IgD-negative memory B cell (primary cell): ENCODE results near the gene GALNT17. TPM values are rescaled to one million over a fixed set of nuclear protein-coding genes. Genes with fewer than 3 reads are reported as not detected.

Experiments
- H3K27ac Mint-ChIP-seq, 3 donors: one replicate each; pipeline ENCODE4 v1.8.0; 2020 to 2022; ENCODE audit warnings: mild to moderate bottlenecking in 3 of 3, mixed read lengths in 3 of 3, moderate library complexity in 1 of 3
- H3K27me3 Mint-ChIP-seq: one replicate; pipeline ENCODE4 v1.8.0; 2021; ENCODE audit warnings: mixed read lengths
- H3K36me3 Mint-ChIP-seq: one replicate; pipeline ENCODE4 v1.8.0; 2020; ENCODE audit warnings: mild to moderate bottlenecking, mixed read lengths
- H3K4me1 Mint-ChIP-seq, 3 donors: one replicate each; pipeline ENCODE4 v1.8.0; 2020 to 2022; ENCODE audit warnings: mixed read lengths in 3 of 3, mild to moderate bottlenecking in 1 of 3
- H3K4me3 Mint-ChIP-seq, 4 donors: one replicate each; pipeline ENCODE4 v1.8.0; 2020 to 2022; ENCODE audit warnings: mild to moderate bottlenecking in 4 of 4, mixed read lengths in 4 of 4, moderate library complexity in 3 of 4
- H3K9me3 Mint-ChIP-seq, 3 donors: one replicate each; pipeline ENCODE4 v1.8.0; 2020 to 2021; ENCODE audit warnings: mixed read lengths in 3 of 3, mild to moderate bottlenecking in 1 of 3
- polyA plus RNA-seq: library from polyadenylated mRNA; unstranded; fragments of 300-500 nt; fragmentation: Illumina TruSeq; gene quantifications from one replicate; pipeline ENCODE4 v1.2.3, GENCODE V29; 2021

GALNT17 gene
- polyA plus RNA-seq, 1 donor from 2014 or later: not detected

DNA sequence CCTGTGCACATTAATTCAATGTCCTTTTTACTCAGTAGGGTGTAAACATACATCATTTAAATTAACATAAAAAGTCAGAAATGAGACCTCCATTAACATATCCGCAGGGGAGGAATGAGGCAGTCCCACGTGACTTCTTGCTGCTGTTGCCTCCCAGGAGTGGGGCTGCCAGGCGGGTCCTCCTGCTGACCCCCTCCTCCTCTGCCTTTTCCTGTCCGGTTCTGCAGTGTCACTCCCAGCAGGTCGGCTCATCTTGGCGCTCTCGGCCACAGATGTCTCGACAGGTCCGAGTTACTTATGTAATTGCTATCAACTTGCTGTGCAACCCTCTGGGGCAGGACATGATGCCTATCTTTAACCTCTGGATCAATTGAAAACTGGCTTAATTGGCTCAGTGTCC, 329.6 kb downstream of the GALNT17 start:
- Mint-ChIP-seq H3K36me3 (peaks cover 2% of the 10 kb centered on the region), H3K4me1 (peaks cover 0 to 4% (median 0%) of the 10 kb centered on the region in 3 donors), H3K27me3 (no peaks in the 10 kb centered on the region), H3K4me3 (no peak overlapping the region), H3K27ac (no peak overlapping the region), H3K9me3 (peaks cover 4 to 12% (median 7%) of the 10 kb centered on the region in 3 donors)

DNA sequence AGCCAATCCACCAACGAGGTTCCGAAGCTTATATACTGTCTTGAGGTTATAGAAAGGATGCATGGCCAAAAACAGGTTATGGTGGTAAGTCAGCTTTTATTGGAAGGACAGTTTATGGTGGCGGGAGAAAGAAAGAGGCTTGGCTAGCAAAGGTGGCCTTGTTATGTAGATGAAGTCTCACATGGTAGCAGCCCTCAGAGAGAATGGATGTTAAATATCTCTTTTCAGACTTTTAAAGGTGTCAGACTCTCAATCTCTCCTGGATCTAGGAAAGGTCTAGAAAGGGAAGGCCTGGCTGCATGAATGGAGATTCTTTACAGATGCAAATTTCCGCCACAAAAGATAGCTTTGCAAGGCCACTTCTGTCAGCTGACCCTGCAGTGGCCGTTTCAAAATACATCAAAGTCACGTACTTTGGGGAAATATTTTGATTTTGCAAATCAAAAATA, 333.8 kb downstream of the GALNT17 start:
- peaks cover 1 to 18% (median 4%) of the 10 kb centered on the region in 3 donors for H3K9me3 Mint-ChIP-seq
- peaks cover 2% of the 10 kb centered on the region for H3K36me3 Mint-ChIP-seq
- H3K4me3 Mint-ChIP-seq: no peak overlapping the region
- no peak overlapping the region for H3K27ac Mint-ChIP-seq
- H3K27me3 Mint-ChIP-seq: no peaks in the 10 kb centered on the region
- H3K4me1 Mint-ChIP-seq: peaks cover 0 to 4% (median 0%) of the 10 kb centered on the region in 3 donors

DNA sequence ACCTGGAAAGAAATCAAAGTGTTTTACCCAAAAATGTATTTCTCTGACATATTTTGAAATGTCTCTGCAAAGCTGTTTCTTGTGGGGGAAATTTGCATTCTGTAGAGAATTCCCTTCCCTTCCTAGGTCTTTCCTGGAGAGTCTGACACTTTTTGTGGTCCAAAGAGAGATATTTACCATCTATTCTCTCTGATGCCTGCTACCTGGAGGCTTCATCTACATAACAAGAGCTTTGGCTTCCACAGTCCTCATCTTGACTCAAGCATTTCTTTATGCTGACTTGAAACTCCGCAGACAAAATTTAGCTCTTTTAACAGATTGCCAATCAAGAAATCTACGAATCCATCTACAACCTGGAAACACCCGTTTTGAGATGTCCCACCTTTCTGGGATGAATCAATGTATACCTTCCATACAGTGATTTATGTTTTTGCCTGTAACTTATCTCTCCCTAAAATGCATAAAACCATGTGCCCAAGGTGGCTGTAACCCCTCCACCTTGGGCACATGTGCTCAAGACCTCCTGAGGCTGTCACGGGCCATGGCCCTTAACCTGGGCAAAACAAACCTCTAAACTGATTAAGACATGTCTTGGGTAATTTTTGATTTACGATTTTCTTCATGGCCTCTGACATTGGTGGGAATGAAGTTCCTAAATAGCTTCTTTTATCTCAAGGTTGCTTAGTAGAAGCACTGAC, 334.7 kb downstream of the GALNT17 start:
- peaks cover under 1% of the 10 kb centered on the region for H3K36me3 Mint-ChIP-seq
- H3K9me3 Mint-ChIP-seq: peaks cover 1 to 18% (median 4%) of the 10 kb centered on the region in 3 donors
- no peak overlapping the region for H3K27ac Mint-ChIP-seq
- H3K4me3 Mint-ChIP-seq: no peak overlapping the region
- no peaks in the 10 kb centered on the region for H3K27me3 Mint-ChIP-seq
- H3K4me1 Mint-ChIP-seq: peaks cover 0 to 4% (median 0%) of the 10 kb centered on the region in 3 donors

DNA sequence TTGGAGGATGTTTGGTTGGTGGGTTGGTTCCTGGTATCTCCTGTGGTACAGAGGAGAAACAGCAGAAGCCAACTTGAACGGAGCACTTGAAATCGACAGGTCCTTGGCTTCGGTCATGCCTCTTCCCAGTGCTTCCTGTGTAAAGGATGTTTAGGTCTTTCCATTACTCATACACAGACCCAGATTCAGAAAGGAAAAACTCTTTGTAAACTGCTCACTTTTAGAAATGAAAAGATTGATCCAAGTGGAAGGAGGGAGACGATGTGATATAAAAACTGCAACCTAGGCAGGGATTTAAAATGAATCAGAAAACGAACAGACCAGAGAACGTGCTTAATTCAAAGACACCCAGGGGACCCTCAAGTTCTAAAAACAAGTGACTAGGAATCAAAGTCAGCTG, 338.4 kb downstream of the GALNT17 start:
- H3K4me3 Mint-ChIP-seq: peak overlapping the region in 1 of 4 donors; percentile 58
- H3K27ac Mint-ChIP-seq: no peak overlapping the region
- no peaks in the 10 kb centered on the region for H3K27me3 Mint-ChIP-seq
- no peaks in the 10 kb centered on the region for H3K36me3 Mint-ChIP-seq
- peaks cover 2 to 18% (median 3%) of the 10 kb centered on the region in 3 donors for H3K9me3 Mint-ChIP-seq
- no peaks in the 10 kb centered on the region for H3K4me1 Mint-ChIP-seq

DNA sequence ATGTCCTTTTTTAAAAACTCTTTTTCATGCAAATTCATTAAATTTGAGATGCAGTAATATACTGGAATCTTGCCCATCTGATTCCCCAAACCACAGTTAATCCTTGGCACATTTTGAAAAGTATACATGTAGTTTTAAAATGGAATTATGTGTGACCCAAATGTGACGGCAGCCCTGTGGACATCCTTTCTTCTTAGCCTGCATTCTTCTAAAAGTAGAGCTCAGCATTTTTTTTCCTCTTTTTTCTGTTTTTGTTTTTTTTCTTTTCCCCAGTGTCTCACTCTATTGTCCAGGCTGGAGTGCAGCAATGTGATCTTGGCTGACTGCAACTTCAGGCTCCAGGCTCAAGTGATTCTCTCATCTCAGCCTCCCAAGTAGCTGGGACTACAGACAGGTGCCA, 338.9 kb downstream of the GALNT17 start:
- Mint-ChIP-seq H3K4me3 (no peak overlapping the region), H3K9me3 (peaks cover 2 to 18% (median 3%) of the 10 kb centered on the region in 3 donors), H3K36me3 (no peaks in the 10 kb centered on the region), H3K27ac (no peak overlapping the region), H3K27me3 (no peaks in the 10 kb centered on the region), H3K4me1 (no peaks in the 10 kb centered on the region)

DNA sequence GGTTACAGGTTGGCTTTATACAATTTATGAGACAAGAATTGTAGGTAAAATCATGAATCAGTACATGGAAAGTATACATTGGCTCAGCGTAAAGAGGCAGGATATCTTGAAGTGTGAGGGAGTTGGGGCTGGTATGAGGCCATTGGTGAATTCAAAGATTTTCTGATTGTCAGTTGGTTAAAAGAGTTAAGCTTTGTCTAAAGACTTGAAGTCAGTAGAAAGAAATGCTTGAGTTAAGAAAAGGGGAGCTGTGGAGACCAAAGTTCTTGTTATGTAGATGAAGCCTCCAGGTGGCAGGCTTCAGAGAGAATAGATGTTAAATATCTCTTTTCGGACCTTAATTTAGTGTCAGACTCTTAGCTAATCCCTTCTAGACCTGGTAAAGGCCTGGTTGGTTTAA, 341.0 kb downstream of the GALNT17 start:
- Mint-ChIP-seq H3K4me1 (no peaks in the 10 kb centered on the region), H3K27ac (no peak overlapping the region), H3K36me3 (no peaks in the 10 kb centered on the region), H3K9me3 (peaks cover 2 to 21% (median 4%) of the 10 kb centered on the region in 3 donors), H3K27me3 (no peaks in the 10 kb centered on the region), H3K4me3 (no peak overlapping the region)

DNA sequence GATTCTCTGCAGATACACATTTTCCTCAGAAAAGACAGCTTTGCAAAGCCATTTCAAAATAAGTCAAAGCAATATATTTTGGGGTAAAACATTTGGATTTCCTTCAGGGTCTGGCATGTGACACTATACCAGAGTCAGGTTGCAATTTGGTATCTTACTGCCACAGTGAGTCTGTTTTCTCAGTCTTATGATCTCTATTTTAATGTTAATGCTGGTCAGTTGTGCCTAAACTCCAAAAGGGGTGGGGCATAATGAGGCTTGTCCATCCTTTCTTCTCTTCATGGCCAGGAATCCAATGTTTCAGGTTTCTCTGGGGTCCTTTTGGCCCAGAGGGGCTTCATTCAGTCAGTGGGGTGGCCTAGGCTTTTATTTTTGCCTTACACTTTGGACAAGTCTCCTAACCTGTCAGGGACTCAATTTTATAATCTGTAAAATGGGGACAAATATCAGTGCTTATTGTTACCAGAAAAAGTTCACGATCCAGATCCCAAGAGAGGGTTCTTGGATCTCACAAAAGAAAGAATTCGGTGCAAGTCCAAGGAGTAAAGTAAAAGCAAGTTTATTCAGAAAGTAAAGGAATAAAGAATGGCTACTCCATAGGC, 341.5 kb downstream of the GALNT17 start:
- H3K4me3 Mint-ChIP-seq: no peak overlapping the region
- H3K27ac Mint-ChIP-seq: no peak overlapping the region
- H3K9me3 Mint-ChIP-seq: peaks cover 2 to 21% (median 4%) of the 10 kb centered on the region in 3 donors
- no peaks in the 10 kb centered on the region for H3K4me1 Mint-ChIP-seq
- no peaks in the 10 kb centered on the region for H3K36me3 Mint-ChIP-seq
- no peaks in the 10 kb centered on the region for H3K27me3 Mint-ChIP-seq

DNA sequence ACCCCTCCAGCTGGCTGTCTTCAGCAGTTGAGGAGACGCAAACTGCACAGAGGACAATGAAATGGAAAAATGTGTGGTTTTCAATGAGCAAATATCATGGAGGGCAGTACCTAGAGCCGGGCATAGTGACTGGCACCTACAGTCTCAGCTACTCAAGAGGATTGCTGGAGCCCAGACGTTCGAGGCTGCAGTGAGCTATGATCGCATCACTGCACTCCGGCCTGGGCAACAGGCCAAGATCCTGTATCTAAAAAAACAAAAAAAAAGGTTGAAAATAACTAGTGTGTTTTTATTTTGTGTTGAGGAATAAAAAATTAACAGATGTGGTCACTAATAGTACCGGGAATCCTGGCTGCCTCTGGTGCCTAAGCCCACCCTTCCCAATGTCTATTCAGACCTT, 345.5 kb downstream of the GALNT17 start:
- H3K9me3 Mint-ChIP-seq: peaks cover 2 to 17% (median 7%) of the 10 kb centered on the region in 3 donors
- H3K27ac Mint-ChIP-seq: no peak overlapping the region
- no peaks in the 10 kb centered on the region for H3K4me1 Mint-ChIP-seq
- no peaks in the 10 kb centered on the region for H3K36me3 Mint-ChIP-seq
- no peak overlapping the region for H3K4me3 Mint-ChIP-seq
- H3K27me3 Mint-ChIP-seq: no peaks in the 10 kb centered on the region

DNA sequence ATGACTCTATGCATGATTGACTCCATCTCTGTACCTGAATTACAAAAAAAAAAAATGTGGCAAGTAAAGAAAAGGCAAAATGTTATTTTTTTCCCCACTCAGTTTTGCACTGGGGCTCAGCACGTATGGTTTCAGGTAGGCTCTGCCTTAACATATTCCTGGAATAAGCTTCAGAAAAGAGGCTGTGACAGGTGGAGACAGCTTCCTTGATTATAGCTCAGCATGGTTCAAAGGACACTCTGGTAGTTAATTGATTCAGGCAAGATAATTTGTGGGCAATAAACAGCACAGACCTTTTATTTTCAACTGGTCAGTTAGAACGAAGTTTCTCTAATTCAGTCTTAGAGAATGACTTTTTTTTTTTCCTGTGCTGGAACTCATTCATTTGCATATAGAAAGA, 347.3 kb downstream of the GALNT17 start:
- no peak overlapping the region for H3K27ac Mint-ChIP-seq
- H3K36me3 Mint-ChIP-seq: no peaks in the 10 kb centered on the region
- no peaks in the 10 kb centered on the region for H3K4me1 Mint-ChIP-seq
- H3K4me3 Mint-ChIP-seq: no peak overlapping the region
- H3K27me3 Mint-ChIP-seq: no peaks in the 10 kb centered on the region
- peaks cover 2 to 17% (median 7%) of the 10 kb centered on the region in 3 donors for H3K9me3 Mint-ChIP-seq

DNA sequence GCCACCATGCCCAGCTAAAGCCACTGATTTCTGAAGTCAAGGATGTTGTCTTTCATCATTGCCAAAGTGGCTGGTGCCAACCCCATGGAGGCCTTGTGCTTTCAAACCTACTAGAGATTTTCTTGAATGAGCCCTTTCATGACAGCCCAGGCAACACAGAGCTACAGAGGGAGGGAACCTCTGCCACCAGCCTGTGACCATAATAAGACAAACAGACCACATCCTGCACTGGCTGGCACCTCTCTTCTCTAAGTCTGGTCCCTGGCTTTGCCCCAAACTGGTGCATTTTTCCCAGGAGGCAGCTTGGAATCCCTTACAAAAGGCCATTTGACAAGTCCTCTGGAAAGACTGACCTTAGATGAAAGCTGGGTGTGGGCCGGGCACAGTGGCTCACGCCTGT, 348.8 kb downstream of the GALNT17 start:
- no peaks in the 10 kb centered on the region for H3K27me3 Mint-ChIP-seq
- peaks cover 0 to 17% (median 6%) of the 10 kb centered on the region in 3 donors for H3K9me3 Mint-ChIP-seq
- H3K36me3 Mint-ChIP-seq: peaks cover 1% of the 10 kb centered on the region
- H3K27ac Mint-ChIP-seq: no peak overlapping the region
- no peak overlapping the region for H3K4me3 Mint-ChIP-seq
- no peaks in the 10 kb centered on the region for H3K4me1 Mint-ChIP-seq

DNA sequence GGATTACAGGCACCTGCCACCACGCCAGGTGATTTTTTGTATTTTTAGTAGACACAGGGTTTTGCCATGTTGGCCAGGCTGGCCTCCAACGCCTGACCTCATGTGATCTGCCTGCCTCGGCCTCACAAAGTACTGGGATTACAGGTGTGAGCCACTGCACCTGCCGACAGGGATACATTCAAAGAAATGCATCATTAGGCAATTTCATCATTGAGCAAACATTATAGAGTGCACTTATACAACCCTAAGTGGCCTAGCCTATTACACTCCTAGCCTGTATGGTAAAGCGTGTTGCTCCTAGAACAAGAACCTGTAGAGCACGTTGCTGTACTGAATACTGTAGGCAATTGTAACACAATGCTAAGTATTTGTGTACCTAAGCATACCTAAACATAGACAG, 350.3 kb downstream of the GALNT17 start:
- Mint-ChIP-seq H3K9me3 (peaks cover 1 to 9% (median 5%) of the 10 kb centered on the region in 3 donors), H3K27ac (no peak overlapping the region), H3K4me1 (no peaks in the 10 kb centered on the region), H3K36me3 (peaks cover 1% of the 10 kb centered on the region), H3K4me3 (no peak overlapping the region), H3K27me3 (no peaks in the 10 kb centered on the region)

DNA sequence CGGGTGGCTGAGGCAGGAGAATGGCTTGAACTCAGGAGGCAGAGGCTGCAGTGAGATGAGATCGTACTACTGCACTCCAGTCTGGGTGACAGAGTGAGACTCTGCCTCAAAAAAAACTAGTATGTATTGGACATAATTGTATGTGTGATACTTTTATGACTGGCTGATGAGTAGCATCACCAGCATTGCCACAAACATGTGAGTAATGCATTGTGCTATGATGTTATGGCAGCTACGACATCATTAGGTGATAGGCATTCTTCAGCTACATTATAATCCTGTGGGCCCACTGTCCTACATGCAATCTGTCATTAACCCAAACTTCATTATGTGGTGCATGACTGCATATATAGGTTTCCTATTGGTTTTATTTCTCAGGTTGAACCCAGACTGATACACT, 352.4 kb downstream of the GALNT17 start:
- peaks cover 1 to 8% (median 5%) of the 10 kb centered on the region in 3 donors for H3K9me3 Mint-ChIP-seq
- no peak overlapping the region for H3K4me3 Mint-ChIP-seq
- no peaks in the 10 kb centered on the region for H3K4me1 Mint-ChIP-seq
- no peak overlapping the region for H3K27ac Mint-ChIP-seq
- no peaks in the 10 kb centered on the region for H3K27me3 Mint-ChIP-seq
- peaks cover 1% of the 10 kb centered on the region for H3K36me3 Mint-ChIP-seq

DNA sequence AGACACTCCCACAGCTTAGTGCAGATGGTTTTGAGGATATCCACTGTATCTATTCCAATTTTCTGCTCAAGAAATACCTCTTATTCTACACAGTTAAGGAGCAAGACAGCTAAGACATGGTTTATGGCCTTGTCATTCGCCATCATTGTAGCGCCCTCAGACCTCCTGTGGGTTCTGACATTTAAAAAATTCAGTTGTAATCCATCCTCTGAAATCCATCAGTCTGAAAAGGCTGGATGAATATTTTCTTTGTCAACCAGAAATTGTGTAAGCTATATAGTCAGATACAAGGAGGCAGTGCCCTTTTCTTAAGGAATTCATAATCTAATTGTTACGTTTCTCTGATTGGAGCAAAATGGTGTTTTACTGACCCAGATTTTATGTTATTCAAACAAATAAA, 353.6 kb downstream of the GALNT17 start:
- H3K4me3 Mint-ChIP-seq: no peak overlapping the region
- peaks cover 2 to 8% (median 4%) of the 10 kb centered on the region in 3 donors for H3K9me3 Mint-ChIP-seq
- no peaks in the 10 kb centered on the region for H3K4me1 Mint-ChIP-seq
- H3K27me3 Mint-ChIP-seq: no peaks in the 10 kb centered on the region
- no peak overlapping the region for H3K27ac Mint-ChIP-seq
- H3K36me3 Mint-ChIP-seq: peaks cover 1% of the 10 kb centered on the region

DNA sequence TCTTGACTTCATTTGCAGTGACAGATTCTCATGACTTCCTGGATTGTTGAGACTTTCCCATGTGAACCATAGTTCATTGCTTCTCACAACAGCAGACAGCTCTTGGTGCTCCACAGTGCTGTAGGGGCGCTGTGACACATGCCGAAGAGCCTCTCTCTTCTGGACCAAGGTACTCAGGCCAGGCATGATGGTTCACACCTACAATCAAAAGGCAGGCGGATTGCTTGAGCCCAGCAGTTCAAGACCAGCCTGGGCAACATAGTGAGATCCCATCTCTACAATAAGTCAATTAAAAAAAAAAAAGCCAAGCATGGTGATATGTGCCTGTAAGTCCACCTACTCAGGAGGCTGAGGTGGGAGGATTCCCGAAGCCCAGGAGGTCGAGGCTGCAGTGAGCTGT, 354.5 kb downstream of the GALNT17 start:
- Mint-ChIP-seq H3K27ac (no peak overlapping the region), H3K27me3 (no peaks in the 10 kb centered on the region), H3K9me3 (peaks cover 2 to 8% (median 4%) of the 10 kb centered on the region in 3 donors), H3K4me3 (no peak overlapping the region), H3K36me3 (peaks cover 1% of the 10 kb centered on the region), H3K4me1 (peaks cover 0 to 2% (median 0%) of the 10 kb centered on the region in 3 donors)

DNA sequence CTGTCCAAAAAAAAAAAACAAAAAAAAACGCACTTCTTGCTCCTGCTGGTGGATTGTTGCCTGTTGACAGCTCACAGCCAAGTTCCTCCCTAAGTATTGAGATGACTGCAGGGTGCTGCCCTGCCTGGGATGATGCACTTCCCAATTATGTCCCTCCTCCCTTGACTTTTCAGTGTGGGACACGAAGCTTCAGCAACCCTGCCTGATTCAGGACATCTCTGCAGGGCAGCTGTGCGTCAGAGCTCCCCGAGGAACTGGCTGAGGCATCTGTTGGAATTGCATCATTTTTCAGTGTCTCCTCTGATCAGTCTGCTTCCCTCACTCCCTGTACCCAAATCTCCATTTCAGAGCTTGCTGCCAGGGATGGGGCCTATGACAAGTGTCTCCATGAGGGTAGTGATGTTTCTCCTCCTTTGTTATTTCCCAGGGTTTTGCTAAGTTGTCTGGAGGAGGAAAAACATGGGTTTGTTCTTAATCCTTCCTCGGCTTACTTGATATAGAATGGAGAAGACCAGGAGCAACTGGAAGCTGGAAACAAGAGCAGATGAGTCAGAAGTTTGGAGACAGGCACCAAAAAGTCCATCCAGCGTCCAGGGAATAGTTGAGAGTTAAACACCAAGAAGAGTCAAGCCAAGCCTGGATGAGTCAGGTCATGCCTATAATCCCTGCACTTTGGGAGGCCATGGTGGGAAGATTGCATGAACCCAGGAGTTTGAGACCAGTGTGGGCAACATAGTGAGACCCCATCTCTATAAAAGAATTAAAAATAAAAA, 355.1 kb downstream of the GALNT17 start:
- Mint-ChIP-seq H3K9me3 (peaks cover 2 to 8% (median 4%) of the 10 kb centered on the region in 3 donors), H3K36me3 (peaks cover 1% of the 10 kb centered on the region), H3K4me1 (peaks cover 0 to 2% (median 0%) of the 10 kb centered on the region in 3 donors), H3K27me3 (no peaks in the 10 kb centered on the region), H3K27ac (no peak overlapping the region), H3K4me3 (no peak overlapping the region)
